Endodermal cell (in vitro differentiated cells): ENCODE data around the gene DNM3. TPM values are rescaled to one million over a fixed set of nuclear protein-coding genes. Genes with fewer than 3 reads are reported as not detected.
A peak's percentile ranks its signal among the peaks of the same experiment; 100 is the strongest.

Experiments used
- DNase-seq: peaks from one replicate; pipeline ENCODE4 v3.0.0-alpha.2; 2017
- H3K27ac ChIP-seq: 2 replicates; pipeline ENCODE4 v1.5.1; 2013; ENCODE audit warnings: mild to moderate bottlenecking, low read depth, low read length, moderate library complexity
- H3K27me3 ChIP-seq: 2 replicates; pipeline ENCODE4 v1.6.1; 2013; ENCODE audit warnings: mild to moderate bottlenecking, low read length, moderate library complexity; ENCODE audit not compliant: insufficient read depth, control insufficient read depth, poor library complexity, severe bottlenecking
- H3K36me3 ChIP-seq: 2 replicates; pipeline ENCODE4 v1.7.0; 2013; ENCODE audit warnings: mild to moderate bottlenecking, low read length, moderate library complexity; ENCODE audit not compliant: control insufficient read depth, insufficient read depth
- H3K4me1 ChIP-seq: one replicate; pipeline ENCODE4 v1.7.0; 2013; ENCODE audit warnings: low read length; ENCODE audit not compliant: control insufficient read depth, insufficient read depth
- H3K4me3 ChIP-seq: 2 replicates; pipeline ENCODE4 v1.5.1; 2013; ENCODE audit warnings: mild to moderate bottlenecking, low read length, moderate library complexity
- H3K9ac ChIP-seq: 2 replicates; pipeline ENCODE4 v1.6.1; 2013; ENCODE audit warnings: mild to moderate bottlenecking, low read length, moderate library complexity; ENCODE audit not compliant: poor library complexity, severe bottlenecking; ENCODE audit errors: extremely low read depth
- H3K9me3 ChIP-seq: 2 replicates; pipeline ENCODE4 v1.6.1; 2013; ENCODE audit warnings: mild to moderate bottlenecking, low read length, moderate library complexity; ENCODE audit not compliant: control insufficient read depth
- H3K27ac Mint-ChIP-seq: 2 replicates; pipeline ENCODE4 v1.8.0; 2020; ENCODE audit warnings: mixed read lengths
- H3K27me3 Mint-ChIP-seq: 2 replicates; pipeline ENCODE4 v1.8.0; 2021; ENCODE audit warnings: mild to moderate bottlenecking, mixed read lengths; ENCODE audit not compliant: insufficient read depth
- H3K36me3 Mint-ChIP-seq: 2 replicates; pipeline ENCODE4 v1.8.0; 2020; ENCODE audit warnings: low read depth, mixed read lengths
- H3K4me1 Mint-ChIP-seq: 2 replicates; pipeline ENCODE4 v1.8.0; 2020; ENCODE audit warnings: mixed read lengths
- H3K4me3 Mint-ChIP-seq: 2 replicates; pipeline ENCODE4 v1.8.0; 2020; ENCODE audit warnings: mild to moderate bottlenecking, moderate library complexity, mixed read lengths
- H3K9me3 Mint-ChIP-seq: 2 replicates; pipeline ENCODE4 v1.8.0; 2020; ENCODE audit warnings: mild to moderate bottlenecking, mixed read lengths
- WGBS, 2 experiments: methylation state at CpG; one replicate each; pipeline versions ENCODE4 v1.1.5 to v1.1.7; 2013; ENCODE audit warnings: missing lambda C conversion rate in 2 of 2, mixed read lengths in 1 of 2; ENCODE audit not compliant: insufficient coverage in 1 of 2, insufficient read length in 1 of 2; 5-methylcytosine and 5-hydroxymethylcytosine counted together
- total RNA-seq, 2 donors: library from RNA; stranded (reverse); fragmentation: NEBNext Ultra II Directional in 1 of 2; extraction: Animal tissue kit (Norgen Biotek cat#: 25700) in 1 of 2; gene quantifications; 2 replicates in 1 of 2; 3 replicates in 1 of 2; pipeline ENCODE4 v1.2.1, GENCODE V29; 2021
- TF ChIP-seq, protein P1 (sequence below): fragments of 200-600 bp; sonication (generic); conservative IDR thresholded peaks from 2 replicates; pipeline ENCODE4 v1.5.0; 2021; ENCODE audit warnings: antibody characterized with exemption, mild to moderate bottlenecking

DNM3 gene
- total RNA-seq, 2 donors from 2014 or later: 0.53 to 1.8 TPM

DNA sequence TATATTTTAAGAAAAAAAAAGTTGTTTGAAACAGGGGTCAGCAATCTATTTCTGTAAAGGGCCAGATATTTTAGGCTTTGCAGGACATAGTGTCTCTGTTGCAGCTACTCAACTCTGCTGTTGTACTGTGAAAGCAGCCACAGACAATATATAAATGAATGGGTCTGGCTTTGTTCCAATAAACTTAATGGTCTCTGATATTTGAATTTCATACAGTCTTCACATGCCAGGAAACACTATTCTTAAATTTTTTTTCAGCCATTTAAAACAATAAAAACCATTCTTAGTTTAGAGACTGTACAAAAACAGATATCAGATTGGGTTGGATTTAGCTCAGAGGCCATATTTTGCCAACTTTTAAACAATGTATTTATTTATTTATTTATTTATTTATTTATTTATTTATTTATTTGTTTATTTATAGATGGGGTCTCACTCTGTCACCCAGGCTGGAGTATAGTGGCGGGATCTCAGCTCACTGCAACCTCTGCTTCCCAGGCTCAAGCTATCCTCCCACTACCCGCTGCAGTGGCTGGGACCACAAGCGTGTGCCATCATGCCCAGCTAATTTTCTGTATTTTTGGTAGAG is 102.8 kb downstream of the DNM3 start:
- H3K4me1 ChIP-seq: peaks cover 3% of the 10 kb centered on the region
- no peak for DNase-seq
- 95 to 100% methylated on average over 1 to 3 of the region's 3 CpGs for WGBS, 2 experiments

DNA sequence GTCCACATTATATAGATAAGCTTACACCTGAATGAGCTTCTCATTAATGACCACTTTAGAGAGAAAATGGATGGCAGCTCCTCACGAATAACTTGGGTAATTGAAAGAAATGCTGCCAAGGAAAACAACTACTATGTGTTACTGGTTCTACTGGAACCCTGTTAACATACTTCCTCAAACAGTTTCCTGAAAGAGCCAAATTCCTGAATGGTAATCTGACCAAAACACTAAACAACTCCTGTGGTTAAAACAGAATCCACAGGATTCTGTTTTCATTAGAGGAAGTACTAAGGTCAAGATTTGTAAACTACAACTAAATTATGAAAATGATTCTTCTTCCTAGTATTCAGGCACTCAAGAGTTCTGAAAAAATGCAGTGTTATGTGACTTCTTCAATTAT is 107.2 kb downstream of the DNM3 start:
- H3K4me1 ChIP-seq: peaks cover 3% of the 10 kb centered on the region
- TF ChIP-seq, protein P1, sequence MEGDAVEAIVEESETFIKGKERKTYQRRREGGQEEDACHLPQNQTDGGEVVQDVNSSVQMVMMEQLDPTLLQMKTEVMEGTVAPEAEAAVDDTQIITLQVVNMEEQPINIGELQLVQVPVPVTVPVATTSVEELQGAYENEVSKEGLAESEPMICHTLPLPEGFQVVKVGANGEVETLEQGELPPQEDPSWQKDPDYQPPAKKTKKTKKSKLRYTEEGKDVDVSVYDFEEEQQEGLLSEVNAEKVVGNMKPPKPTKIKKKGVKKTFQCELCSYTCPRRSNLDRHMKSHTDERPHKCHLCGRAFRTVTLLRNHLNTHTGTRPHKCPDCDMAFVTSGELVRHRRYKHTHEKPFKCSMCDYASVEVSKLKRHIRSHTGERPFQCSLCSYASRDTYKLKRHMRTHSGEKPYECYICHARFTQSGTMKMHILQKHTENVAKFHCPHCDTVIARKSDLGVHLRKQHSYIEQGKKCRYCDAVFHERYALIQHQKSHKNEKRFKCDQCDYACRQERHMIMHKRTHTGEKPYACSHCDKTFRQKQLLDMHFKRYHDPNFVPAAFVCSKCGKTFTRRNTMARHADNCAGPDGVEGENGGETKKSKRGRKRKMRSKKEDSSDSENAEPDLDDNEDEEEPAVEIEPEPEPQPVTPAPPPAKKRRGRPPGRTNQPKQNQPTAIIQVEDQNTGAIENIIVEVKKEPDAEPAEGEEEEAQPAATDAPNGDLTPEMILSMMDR: no peak
- H3K4me3 ChIP-seq: no peak overlapping the region
- H3K27me3 ChIP-seq: no peaks in the 10 kb centered on the region
- Mint-ChIP-seq H3K27me3 (no peaks in the 10 kb centered on the region), H3K36me3 (peaks cover 3% of the 10 kb centered on the region), H3K4me1 (peaks cover 10% of the 10 kb centered on the region), H3K9me3 (peaks cover 10% of the 10 kb centered on the region), H3K4me3 (no peak overlapping the region), H3K27ac (no peak overlapping the region)
- H3K9me3 ChIP-seq: peaks cover 11% of the 10 kb centered on the region
- no peak for DNase-seq
- H3K9ac ChIP-seq: no peak overlapping the region
- no peak overlapping the region for H3K27ac ChIP-seq
- no peaks in the 10 kb centered on the region for H3K36me3 ChIP-seq
- WGBS, 2 experiments: 56 to 71% methylated on average over 1 of the region's 1 CpG

More for the DNA sequence above, 102.8 kb downstream of the DNM3 start:
- peaks cover 20% of the 10 kb centered on the region for H3K4me1 Mint-ChIP-seq
- H3K27me3 Mint-ChIP-seq: no peaks in the 10 kb centered on the region
- no peaks in the 10 kb centered on the region for H3K36me3 Mint-ChIP-seq
- Histone ChIP-seq H3K9me3 (no peaks in the 10 kb centered on the region), H3K27me3 (no peaks in the 10 kb centered on the region), H3K36me3 (no peaks in the 10 kb centered on the region), H3K9ac (no peak overlapping the region), H3K4me3 (no peak overlapping the region), H3K27ac (no peak overlapping the region)
- no peak overlapping the region for H3K4me3 Mint-ChIP-seq
- peaks cover under 1% of the 10 kb centered on the region for H3K9me3 Mint-ChIP-seq
- TF ChIP-seq, protein P1: no peak
- H3K27ac Mint-ChIP-seq: no peak overlapping the region

GRCh38 chr1:171949316-171949715 is 108.0 kb downstream of the DNM3 start:
- DNase-seq: no peak
- no peak overlapping the region for H3K9ac ChIP-seq
- Mint-ChIP-seq H3K4me3 (no peak overlapping the region), H3K36me3 (peaks cover 3% of the 10 kb centered on the region), H3K9me3 (peaks cover 10% of the 10 kb centered on the region), H3K27ac (no peak overlapping the region), H3K27me3 (no peaks in the 10 kb centered on the region), H3K4me1 (peaks cover 9% of the 10 kb centered on the region)
- H3K4me3 ChIP-seq: peak overlapping the region; percentile 6
- TF ChIP-seq, protein P1: no peak
- H3K4me1 ChIP-seq: peaks cover 3% of the 10 kb centered on the region
- no peak overlapping the region for H3K27ac ChIP-seq
- no peaks in the 10 kb centered on the region for H3K27me3 ChIP-seq
- H3K9me3 ChIP-seq: peaks cover 11% of the 10 kb centered on the region
- H3K36me3 ChIP-seq: no peaks in the 10 kb centered on the region
- WGBS, 2 experiments: 89 to 93% methylated on average over 1 to 2 of the region's 2 CpGs
